Motor neuron (in vitro differentiated cells): Measurements from ENCODE around the gene NOL9. TPM values are rescaled to one million over a fixed set of nuclear protein-coding genes. Genes with fewer than 3 reads are reported as not detected.

Experiments
- ATAC-seq, 8 experiments: fragments of 200-7000 bp; cut with Tn5 transposase; replicated peaks in 6 of 8; 2 replicates each; pipeline ENCODE4 v1.8.0; 2021; ENCODE audit warnings: mild to moderate bottlenecking in 8 of 8, moderate library complexity in 8 of 8
- H3K27ac ChIP-seq, 2 donors: fragments of 250-450 bp; sonication (Bioruptor Pico); 2 replicates each; pipeline ENCODE4 v1.9.0; 2021; ENCODE audit warnings: antibody characterized with exemption in 2 of 2, mild to moderate bottlenecking in 2 of 2, moderate library complexity in 1 of 2
- H3K4me1 ChIP-seq, 2 donors: fragments of 250-450 bp; sonication (Bioruptor Pico); replicated peaks in 1 of 2; 2 replicates each; pipeline ENCODE4 v1.6.1; 2021; ENCODE audit warnings: antibody characterized with exemption in 2 of 2, mild to moderate bottlenecking in 2 of 2, moderate library complexity in 1 of 2
- H3K4me3 ChIP-seq, 5 donors: fragments of 250-450 bp; sonication (Bioruptor Pico); 2 replicates each; pipeline ENCODE4 v1.9.0; 2021; ENCODE audit warnings: antibody characterized with exemption in 5 of 5, mild to moderate bottlenecking in 5 of 5, moderate library complexity in 4 of 5
- WGBS, 10 experiments: fragments of 450-650 bp; shearing (Covaris generic); methylation state at CpG; one replicate each; pipeline ENCODE4 v1.0.0; 2022; 5-methylcytosine and 5-hydroxymethylcytosine counted together
- in situ Hi-C, 9 experiments: fragments of 400-800 bp; cut with MboI; loops; one replicate each; pipeline ENCODE4 v1.15.0; 2021; ENCODE audit warnings: low sequenced_read_pairs in 9 of 9, low pct_unique_long_range_greater_than_20kb in 2 of 9; ENCODE audit not compliant: unreplicated experiment in 9 of 9
- total RNA-seq, 8 experiments: library from RNA; unstranded; fragments of 300-600 nt; gene quantifications; 2 replicates each; pipeline versions ENCODE4 v1.2.3 to v1.2.4, GENCODE V29; 2022

The NOL9 gene
- total RNA-seq, 8 experiments from 2014 or later: 12.9 to 35.2 (median 14.9) TPM

GRCh38 chr1:6519935-6520671, 34.2 kb downstream of the NOL9 start:
- WGBS, 10 experiments: 4 to 80% (median 12%) methylated on average over 2 to 8 of the region's 13 CpGs
- Histone ChIP-seq H3K4me1 (peaks cover 16 to 24% of the 10 kb centered on the region in 2 donors), H3K4me3 (no peak overlapping the region), H3K27ac (no peak overlapping the region)
- peak; percentile 91 to 98 (median 95) for ATAC-seq
- in situ Hi-C loops: no loop called here

GRCh38 chr1:6519491-6519934, 34.8 kb downstream of the NOL9 start:
- in situ Hi-C loops: no loop called here
- ATAC-seq: peak in 3 of 8 experiments; percentile 8 to 44 (median 13)
- Histone ChIP-seq H3K27ac (no peak overlapping the region), H3K4me3 (no peak overlapping the region), H3K4me1 (peaks cover 16 to 24% of the 10 kb centered on the region in 2 donors)
- 20 to 100% (median 59%) methylated on average over 1 to 10 of the region's 11 CpGs for WGBS, 10 experiments

DNA sequence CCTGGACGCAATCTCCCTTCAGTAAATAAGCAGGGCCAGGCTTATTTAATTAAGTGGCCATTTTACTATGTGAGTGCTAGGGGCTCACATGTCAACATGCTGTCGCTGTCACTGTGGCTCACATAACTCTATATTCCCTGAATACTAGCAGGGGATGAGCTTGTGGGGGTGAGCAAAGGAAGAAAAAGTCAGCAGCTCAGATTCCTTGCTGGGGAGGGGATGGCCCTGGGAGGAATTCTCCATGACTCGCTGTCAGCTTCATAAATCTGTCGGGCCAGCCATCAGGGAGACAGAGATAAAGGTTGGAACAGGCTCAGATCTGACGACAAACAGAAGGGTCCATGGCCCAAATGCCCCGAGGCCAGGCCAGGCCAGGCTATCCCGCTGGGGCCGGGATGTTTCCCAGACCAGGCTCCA, 36.9 kb downstream of the NOL9 start:
- WGBS, 10 experiments: 31 to 93% (median 60%) methylated on average over 1 to 8 of the region's 8 CpGs; no CpG with 5 or more reads in 1 of the 10 experiments
- in situ Hi-C loops: no loop called here
- no peak overlapping the region for H3K27ac ChIP-seq
- no peak overlapping the region for H3K4me3 ChIP-seq
- H3K4me1 ChIP-seq: peaks cover 20 to 32% of the 10 kb centered on the region in 2 donors
- no peak for ATAC-seq

GRCh38 chr1:6515771-6516170, 38.5 kb downstream of the NOL9 start:
- peaks cover 20 to 36% of the 10 kb centered on the region in 2 donors for H3K4me1 ChIP-seq
- H3K27ac ChIP-seq: no peak overlapping the region
- in situ Hi-C loops: no loop called here
- no peak for ATAC-seq
- WGBS, 10 experiments: 40 to 100% (median 92%) methylated on average over 2 to 4 of the region's 4 CpGs; no CpG with 5 or more reads in 3 of the 10 experiments
- H3K4me3 ChIP-seq: no peak overlapping the region

- Histone ChIP-seq H3K27ac (no peak overlapping the region), H3K4me1 (peaks cover 4 to 23% of the 10 kb centered on the region in 2 donors), H3K4me3 (no peak overlapping the region)
- 0 to 90% (median 71%) methylated on average over 1 to 6 of the region's 9 CpGs; no CpG with 5 or more reads in 6 of the 10 experiments for WGBS, 10 experiments
- peak in 1 of 8 experiments; percentile 49 for ATAC-seq
- in situ Hi-C loops: no loop called here
These were observed 41.0 kb downstream of the NOL9 start for GRCh38 chr1:6513320-6513801.

DNA sequence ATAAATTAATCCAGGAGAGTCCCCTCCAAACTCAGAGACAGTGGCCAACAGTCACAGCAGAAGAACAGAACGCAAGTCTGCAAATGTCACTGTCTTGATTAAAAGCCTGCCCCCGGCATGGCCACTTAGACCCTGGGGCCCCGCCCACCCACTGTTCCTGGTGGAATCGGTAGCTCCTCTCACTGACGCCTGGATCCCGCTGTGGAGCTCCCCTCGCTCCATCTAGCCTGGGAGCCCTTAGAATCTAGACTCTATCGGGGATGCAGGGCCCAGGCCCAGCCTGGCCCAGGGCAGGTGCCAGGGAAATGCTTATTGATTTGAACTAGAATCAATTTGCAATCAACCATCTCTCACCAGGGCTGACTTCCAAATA, 41.4 kb downstream of the NOL9 start:
- no peak overlapping the region for H3K4me3 ChIP-seq
- in situ Hi-C loops: no loop called here
- ATAC-seq: no peak
- 73 to 100% (median 100%) methylated on average over 1 to 4 of the region's 8 CpGs; no CpG with 5 or more reads in 6 of the 10 experiments for WGBS, 10 experiments
- H3K27ac ChIP-seq: no peak overlapping the region
- H3K4me1 ChIP-seq: peaks cover 4 to 23% of the 10 kb centered on the region in 2 donors

- peak in 2 of 8 experiments; percentile 4 to 5 for ATAC-seq
- H3K4me3 ChIP-seq: no peak overlapping the region
- in situ Hi-C loops: no loop called here
- 47 to 100% (median 75%) methylated on average over 2 to 8 of the region's 19 CpGs; no CpG with 5 or more reads in 6 of the 10 experiments for WGBS, 10 experiments
- peaks cover 4 to 19% of the 10 kb centered on the region in 2 donors for H3K4me1 ChIP-seq
- no peak overlapping the region for H3K27ac ChIP-seq
These were observed 41.9 kb downstream of the NOL9 start for GRCh38 chr1:6512245-6512907.

GRCh38 chr1:6511561-6512244, 42.6 kb downstream of the NOL9 start:
- H3K27ac ChIP-seq: no peak overlapping the region
- ATAC-seq: peak in 5 of 8 experiments; percentile 38 to 80 (median 65)
- peaks cover 4 to 19% of the 10 kb centered on the region in 2 donors for H3K4me1 ChIP-seq
- WGBS, 10 experiments: 60 to 90% (median 76%) methylated on average over 2 to 4 of the region's 16 CpGs; no CpG with 5 or more reads in 5 of the 10 experiments
- no peak overlapping the region for H3K4me3 ChIP-seq
- in situ Hi-C loops: no loop called here

DNA sequence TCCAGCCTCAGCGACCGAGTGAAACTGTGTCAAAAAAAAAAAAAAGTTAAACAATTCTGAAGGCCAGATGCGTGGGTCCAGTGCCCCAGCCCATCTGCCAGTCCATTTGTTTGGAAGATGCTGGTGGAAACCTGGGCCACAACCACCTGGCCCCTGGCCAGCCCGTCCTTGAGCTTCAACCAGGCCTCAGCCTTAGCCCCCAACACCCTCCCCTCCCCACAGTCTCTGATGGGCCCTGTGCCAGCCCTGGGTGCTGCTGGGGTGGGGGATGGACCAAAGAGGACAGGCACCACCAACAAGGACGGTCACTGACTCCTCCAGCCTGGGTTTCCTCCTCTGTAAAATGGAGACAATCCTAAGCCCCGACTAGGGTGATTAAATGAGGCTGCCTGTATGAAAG, 43.3 kb downstream of the NOL9 start:
- H3K4me1 ChIP-seq: peaks cover 4 to 23% of the 10 kb centered on the region in 2 donors
- peak in 3 of 8 experiments; percentile 2 to 3 (median 2) for ATAC-seq
- in situ Hi-C loops: no loop called here
- H3K27ac ChIP-seq: no peak overlapping the region
- H3K4me3 ChIP-seq: no peak overlapping the region
- 63 to 100% (median 74%) methylated on average over 2 to 4 of the region's 6 CpGs; no CpG with 5 or more reads in 6 of the 10 experiments for WGBS, 10 experiments

- no peak overlapping the region for H3K27ac ChIP-seq
- H3K4me1 ChIP-seq: peaks cover 4 to 23% of the 10 kb centered on the region in 2 donors
- 95% methylated on average over 5 of the region's 6 CpGs; no CpG with 5 or more reads in 9 of the 10 experiments for WGBS, 10 experiments
- in situ Hi-C loops: no loop called here
- ATAC-seq: peak in 4 of 8 experiments; percentile 2 to 33 (median 16)
- no peak overlapping the region for H3K4me3 ChIP-seq
These were observed 43.8 kb downstream of the NOL9 start for GRCh38 chr1:6510493-6510892.

- WGBS, 10 experiments: 53 to 88% (median 82%) methylated on average over 1 to 7 of the region's 10 CpGs; no CpG with 5 or more reads in 4 of the 10 experiments
- peak in 6 of 8 experiments; percentile 4 to 33 (median 22) for ATAC-seq
- Histone ChIP-seq H3K4me1 (peaks cover 4 to 23% of the 10 kb centered on the region in 2 donors), H3K4me3 (no peak overlapping the region), H3K27ac (no peak overlapping the region)
- in situ Hi-C loops: no loop called here
These were observed 44.4 kb downstream of the NOL9 start for GRCh38 chr1:6509919-6510291.

GRCh38 chr1:6509220-6509918, 44.9 kb downstream of the NOL9 start:
- H3K27ac ChIP-seq: no peak overlapping the region
- peaks cover 4 to 23% of the 10 kb centered on the region in 2 donors for H3K4me1 ChIP-seq
- ATAC-seq: no peak
- 60 to 85% (median 77%) methylated on average over 1 to 18 of the region's 20 CpGs; no CpG with 5 or more reads in 6 of the 10 experiments for WGBS, 10 experiments
- H3K4me3 ChIP-seq: no peak overlapping the region
- in situ Hi-C loops: no loop called here
